Stimulated activated CD4-positive, alpha-beta T cell treated with anti-CD3 and anti-CD28 coated beads, TNF-alpha, amount 100 ng/mL, for 48 hours (primary cell): ENCODE data around the gene TENT5A.

Experiments used
- DNase-seq, 3 donors: peaks; one replicate each; pipeline ENCODE4 v3.0.0-alpha.2; 2020; ENCODE audit warnings: low read depth in 3 of 3

The TENT5A gene

DNA sequence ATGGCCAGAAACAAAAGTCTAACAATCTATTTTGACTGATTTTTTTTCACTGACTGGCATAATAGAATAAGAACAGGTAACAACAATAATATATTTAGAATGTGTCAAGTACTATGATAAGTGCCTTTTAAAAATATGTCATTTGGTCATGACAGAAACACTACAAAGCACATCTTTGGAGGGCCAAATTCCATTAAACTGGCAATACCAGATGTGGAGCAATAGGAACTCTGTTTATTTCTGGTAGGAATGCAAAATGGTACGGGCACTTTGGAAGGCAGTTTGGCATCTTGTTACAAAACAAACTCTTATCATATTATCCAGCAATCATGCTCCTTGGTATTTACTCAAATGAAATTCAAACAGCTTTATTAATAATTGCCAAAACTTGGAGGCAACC, 39.3 kb downstream of the TENT5A start:
- DNase-seq, result no peak

DNA sequence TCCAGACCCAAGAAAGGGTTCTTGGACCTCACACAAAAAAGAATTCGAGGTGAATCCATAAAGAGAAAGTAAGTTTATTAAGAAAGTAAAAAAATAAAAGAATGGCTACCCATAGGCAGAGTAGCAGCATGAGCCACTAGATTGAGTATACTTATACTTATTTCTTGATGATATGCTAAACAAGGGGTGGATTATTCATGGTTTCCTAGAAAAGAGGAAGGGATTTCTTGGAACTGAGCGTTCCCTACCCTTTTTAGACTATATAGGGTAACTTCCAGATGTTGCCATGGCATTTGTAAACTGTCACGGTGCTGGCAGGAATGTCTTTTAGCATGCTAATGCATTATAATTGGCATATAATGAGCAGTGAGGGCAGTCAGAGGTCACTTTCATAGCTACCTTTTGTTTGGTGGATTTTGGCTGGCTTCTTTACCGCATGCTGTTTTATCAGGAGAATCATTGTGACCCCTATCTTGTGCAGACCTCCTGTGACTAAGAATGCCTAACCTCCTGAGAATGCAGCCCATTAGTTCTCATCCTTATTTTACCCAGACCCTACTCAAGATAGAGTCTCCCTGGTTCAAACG, 44.3 kb downstream of the TENT5A start:
- no peak for DNase-seq

GRCh38 chr6:81704700-81705099, 47.8 kb downstream of the TENT5A start:
- no peak for DNase-seq

DNA sequence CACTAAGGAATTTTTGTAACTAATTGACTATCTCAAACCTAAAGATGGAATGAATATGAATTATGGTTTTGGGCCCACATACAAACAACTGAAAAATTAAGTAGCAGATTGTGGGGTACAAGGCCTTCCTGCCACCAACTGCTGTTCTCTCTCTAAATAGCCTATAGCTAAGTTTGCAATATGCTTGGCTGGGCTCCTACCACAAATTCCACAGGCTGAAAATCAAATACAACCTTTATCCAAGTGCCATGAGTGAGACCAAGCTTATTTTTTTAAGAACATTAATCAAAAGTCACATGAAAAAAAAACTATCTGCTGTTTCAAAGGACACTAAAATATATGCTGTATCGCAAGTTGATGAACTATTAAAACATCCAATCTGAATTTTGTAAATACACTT, 52.1 kb downstream of the TENT5A start:
- DNase-seq, result no peak

GRCh38 chr6:81697559-81697958, 54.9 kb downstream of the TENT5A start:
- no peak for DNase-seq

GRCh38 chr6:81696524-81696923, 56.0 kb downstream of the TENT5A start:
- no peak for DNase-seq
